ENCODE data around the gene PXDN.

PXDN gene

DNA sequence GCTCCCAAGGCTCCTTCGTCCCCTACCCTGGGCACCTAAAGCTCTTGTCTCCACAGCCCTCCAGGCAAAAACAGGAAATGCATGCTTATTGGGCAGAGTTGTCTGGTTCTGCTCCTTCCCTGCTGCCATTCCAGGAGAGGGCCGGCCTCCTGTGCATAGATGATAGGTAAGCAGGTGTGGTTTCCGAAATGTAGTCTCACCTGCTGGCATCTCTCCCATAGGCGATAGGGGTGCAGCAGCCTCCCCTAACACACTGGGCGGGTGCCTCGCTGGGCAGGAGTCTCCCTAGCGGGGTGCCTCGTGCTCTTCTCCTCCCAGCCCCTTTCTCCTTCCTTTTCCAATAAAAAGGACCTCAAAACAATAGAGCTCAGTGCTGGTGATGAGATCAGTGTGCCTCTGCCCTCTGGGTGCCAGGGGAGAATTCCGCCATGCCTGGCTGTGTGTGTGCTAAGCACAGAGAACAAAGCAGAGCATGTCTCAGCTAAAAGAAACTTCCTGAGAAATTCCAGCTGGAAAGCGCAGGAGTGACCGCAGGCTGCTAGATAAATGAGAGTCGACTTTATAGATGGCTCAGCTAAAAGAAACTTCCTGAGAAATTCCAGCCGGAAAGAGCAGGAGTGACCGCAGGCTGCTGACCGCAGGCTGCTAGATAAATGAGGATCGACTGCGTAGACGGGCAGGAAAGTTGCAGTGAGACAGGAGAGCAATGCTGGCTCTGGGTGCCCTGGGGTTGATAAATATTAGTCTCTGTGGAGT lies 11.3 kb upstream of the PXDN start:
- no peak for DNase-seq

DNA sequence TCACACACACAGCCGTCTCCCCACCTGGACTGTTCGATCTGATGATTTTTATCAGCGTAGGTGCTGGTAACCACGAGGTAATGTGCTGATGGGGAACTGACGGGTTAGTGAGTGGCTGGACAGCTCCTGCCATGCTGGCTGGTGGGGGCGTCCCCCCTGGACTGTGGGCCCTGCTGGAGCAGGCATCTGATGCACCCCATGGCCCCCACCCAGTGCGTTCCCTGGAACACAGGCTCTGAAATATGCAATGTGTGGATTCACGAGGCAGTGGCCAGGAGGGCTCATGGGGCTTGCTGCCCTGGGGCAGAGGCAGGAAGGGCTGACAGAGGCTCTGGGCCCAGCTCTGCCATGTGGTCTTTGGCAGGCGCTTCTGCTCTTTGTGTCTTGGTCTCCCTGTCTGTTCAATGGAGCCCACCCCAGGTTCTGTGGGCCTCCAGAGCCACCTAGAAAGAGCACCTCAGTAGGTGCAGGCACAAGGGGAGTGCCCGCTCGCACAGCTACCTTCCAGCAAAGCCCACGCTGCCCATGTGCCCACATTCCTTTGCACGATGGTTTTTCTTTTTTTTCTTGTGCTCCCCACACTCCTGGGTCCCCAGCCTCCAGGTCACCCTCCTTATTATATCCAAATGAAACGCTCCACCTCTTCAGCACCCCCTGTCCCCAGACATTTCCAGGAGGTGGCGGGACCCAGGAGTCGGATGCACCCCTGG lies 10.3 kb upstream of the PXDN start:
- no peak for DNase-seq

DNA sequence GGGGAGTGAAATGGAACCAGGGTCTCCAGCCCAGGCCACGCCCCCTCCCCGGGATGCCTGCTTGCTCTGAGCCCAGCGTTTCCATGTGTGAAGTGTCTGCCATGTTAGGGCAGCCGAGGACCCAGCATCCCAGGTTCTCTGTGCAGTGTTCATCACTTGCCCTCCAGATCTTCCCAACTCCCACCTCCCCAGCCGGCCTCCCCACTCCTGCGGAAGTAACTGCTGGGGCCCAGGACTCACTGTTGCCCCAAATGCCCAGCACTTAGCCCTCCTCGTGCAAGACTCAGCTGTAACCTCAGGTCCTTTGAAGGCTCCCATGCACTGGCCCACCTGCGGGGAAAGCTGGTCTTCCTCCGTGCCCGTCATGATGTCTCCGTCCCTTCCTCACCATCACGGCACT lies 9.7 kb upstream of the PXDN start:
- DNase-seq = no peak

DNA sequence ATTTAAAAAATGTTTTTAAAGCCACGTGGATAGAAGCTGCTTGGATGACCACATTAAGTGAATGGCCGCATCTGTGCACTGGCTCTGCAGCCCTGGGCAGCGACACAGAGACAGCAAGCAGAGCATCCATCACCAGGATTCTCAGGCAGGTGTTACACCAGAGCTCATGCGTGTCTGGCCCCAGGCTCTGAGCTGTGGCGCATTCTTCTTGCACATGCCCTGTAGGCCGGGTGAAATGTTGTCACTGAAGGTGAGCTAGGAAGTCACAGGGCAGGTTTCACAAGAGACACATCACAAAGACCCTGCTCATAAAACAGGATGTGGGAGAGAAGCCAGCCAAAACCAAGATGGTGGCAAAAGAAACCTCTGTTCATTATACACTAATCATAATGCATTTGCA lies 8.4 kb upstream of the PXDN start:
- no peak for DNase-seq

DNA sequence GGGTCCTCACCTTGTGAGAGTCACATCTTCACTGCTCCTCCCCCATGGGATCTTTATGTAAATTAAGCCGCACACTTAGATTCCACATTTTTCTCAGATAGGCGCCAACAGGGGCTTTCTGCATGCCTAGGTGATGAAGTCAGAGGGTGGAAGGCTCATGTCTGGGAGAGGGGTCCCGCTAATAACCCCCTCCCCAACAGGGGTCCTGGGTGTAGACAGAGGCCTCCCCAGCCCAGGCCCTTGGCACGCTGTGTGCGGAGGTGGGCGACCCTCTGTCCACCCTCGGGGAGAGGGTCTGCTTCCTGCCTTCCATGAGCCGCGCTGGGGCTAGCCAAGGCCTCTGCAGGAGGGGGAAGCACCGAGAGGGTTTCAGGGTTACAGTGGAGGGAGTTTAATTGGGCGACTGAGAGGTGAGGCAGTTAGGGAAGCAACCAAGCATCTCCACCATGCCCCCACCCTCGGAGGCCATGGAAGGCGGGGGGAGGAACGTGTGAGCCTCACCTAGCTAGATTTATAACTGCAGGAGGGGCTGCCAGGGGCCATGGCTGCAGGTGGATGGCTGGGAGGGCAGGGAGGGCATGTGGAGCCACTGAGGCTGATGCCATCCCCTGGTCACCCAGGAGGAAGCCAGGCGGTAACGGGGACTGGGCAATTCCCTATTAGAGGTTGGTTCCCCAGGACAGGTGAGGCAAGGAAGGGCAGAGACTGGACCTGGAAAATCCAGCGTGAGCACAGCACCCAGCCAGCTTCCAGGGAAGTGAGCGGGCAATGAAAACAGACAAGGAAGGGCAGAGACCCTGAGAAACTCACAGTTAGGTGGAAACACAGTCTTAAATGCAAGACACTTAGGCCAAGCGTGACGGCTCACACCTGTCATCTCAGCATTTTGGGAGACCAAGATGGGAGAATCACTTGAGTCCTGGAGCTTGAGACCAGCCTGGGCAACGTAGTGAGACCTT lies 7.7 kb upstream of the PXDN start:
- DNase-seq = no peak

DNA sequence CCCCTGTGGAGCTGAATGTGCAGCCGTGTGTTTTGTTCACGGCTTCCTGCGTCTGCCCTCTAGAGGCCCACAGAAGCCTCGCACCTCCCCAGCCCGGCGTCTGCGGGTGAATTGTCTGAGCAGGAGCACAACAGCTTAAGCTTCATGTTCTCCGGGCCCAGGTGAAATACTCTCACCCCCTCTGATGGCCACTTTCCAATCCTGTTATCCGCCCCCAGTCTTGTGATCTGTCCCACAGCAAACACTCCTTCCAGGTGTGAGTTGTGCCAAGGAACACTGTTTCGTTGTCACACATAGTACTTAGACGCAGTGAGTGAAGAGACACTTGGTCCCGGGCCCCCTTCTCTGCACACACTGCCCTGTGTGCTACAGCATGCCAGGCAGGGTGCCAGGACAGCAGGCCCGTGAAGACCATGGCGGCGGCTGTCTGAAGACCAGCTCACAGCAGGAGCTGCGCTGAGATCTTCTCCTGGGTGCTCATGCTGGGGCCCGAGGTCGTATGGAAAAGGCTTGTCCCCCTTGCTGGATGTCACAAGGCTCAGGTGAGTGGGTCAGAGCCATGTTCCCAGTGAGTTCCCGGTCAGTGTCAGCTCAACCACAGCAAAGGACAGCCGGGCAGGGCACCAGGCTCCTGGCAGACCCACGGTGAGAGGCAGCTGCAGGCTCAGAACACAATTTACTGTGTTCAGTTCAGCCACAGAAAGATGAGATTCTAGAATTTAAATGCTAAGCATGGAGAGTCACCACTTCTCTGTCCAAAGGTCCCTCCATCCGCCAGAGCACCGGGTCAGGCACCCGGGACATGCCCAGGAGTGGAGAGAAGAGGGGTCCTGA lies 6.8 kb upstream of the PXDN start:
- peak in 45 of 56 donors; percentile 5 to 78 (median 39) for DNase-seq

DNA sequence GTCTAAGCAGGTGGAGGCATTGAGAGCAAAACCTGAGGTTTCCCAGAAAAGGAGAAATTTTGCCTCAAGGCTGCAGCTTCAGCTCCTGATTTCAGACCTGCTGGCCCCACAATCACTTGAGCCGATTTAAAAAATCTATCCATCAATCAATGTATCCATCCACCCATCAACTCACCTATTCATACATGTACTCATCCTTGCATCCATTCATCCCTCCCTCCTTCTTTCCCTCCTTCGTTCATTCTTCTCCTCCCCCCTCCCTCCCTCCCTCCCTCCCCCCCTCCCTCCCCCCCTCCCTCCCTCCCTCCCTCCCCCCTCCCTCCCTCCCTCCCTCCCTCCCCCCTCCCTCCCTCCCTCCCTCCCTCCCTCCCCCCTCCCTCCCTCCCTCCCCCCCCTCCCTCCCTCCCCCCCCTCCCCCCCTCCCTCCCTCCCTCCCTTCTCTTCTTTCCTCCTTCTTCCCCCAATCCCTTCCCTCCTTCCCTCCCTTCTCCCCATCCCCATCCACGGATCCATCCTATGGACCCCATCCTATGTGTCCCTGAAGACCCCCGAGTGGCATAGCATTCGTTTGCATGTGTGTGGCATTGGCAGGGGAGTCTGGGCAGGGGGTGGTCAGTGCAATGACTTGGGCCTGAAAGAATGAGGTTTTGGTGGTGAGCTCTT lies 6.1 kb upstream of the PXDN start:
- DNase-seq = no peak

DNA sequence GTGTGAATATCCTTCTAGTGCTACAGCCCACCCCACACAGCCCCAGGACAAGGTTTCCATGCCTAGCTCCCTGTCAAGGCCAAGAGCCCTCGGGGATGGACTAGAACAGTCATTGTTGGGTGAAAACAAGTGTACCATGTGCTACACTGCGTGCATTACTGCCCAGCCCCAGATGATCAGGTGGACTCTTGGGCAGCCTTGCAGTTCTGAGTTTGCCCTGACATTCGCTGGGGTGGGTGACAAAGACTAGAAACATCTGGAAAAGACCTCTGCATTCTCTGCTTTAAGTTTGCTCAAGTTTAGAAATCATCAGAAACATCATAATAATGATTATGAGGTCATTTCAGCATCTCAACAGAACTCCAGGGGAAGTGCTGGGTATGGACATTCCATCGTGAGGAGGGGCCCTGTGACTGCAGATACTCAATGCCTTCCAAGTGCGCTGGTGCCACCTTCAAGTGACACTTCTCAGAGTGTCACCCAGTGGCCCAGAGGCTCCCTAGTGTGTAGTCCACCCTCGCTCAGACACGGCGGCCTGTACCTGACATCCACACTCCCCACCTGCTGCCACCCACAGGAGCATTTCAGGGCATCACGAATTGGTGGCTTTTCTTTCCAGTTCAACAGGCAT lies 5.3 kb upstream of the PXDN start:
- DNase-seq = no peak

DNA sequence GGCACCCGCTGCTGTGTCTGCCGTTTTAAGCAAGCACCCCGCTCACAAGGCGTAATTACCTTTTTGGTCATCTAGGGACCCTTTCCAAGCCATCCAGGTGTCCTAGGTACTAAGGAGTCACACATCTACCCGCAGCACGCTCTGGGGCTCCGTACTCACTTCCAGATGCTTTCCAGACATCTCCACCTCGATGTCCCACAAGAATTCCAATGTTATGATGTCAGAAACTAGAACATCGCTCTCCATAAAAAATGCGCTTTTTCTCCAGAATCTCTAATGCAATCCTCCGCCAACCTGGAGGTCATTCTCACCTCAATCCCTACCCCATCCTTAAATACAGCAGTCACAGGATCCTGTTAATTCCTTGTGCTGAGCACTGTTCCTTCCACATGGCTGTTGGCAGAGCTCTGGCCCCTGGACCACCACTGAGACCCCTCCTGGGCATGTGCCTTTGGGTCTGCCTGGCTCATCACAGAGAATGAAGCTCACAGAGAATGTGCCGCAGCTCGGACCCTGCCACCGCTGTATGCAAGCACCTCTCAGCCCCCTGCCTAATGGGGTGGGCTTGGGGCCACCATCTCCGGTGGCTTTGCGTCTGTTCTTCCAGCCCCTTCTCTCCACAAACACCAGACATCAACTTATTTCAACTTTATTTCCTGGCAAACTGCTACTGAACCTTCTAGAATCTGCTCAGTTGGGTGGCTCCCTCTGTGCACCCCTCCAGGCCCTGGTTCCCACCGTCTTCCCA lies 4.6 kb upstream of the PXDN start:
- DNase-seq = no peak

DNA sequence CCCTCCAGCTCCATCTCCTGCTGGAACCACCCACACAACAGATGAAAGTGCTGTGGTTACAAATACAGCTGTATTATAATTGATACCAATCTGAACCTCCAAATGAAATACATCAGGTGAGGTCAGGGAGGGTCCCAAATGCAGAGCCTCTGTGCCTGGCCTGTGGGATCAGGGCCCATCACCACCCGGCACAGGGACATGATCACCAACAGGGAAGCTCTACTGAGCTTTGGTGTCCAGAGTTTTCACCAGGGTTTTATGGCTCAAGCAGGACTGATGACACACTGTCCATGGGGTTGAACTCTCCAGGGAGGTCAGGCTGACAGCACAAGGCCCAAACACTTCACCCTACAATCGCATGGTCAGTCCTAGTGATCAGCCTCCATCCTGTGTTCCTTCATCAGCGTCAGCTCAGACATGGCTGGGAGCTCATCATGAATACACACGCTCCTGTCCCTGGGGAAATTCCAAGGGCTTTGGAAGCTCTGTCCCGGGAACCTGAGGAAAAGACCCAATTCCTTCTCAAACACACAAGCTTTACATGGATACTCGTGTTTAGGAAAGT lies 3.9 kb upstream of the PXDN start:
- DNase-seq = no peak

DNA sequence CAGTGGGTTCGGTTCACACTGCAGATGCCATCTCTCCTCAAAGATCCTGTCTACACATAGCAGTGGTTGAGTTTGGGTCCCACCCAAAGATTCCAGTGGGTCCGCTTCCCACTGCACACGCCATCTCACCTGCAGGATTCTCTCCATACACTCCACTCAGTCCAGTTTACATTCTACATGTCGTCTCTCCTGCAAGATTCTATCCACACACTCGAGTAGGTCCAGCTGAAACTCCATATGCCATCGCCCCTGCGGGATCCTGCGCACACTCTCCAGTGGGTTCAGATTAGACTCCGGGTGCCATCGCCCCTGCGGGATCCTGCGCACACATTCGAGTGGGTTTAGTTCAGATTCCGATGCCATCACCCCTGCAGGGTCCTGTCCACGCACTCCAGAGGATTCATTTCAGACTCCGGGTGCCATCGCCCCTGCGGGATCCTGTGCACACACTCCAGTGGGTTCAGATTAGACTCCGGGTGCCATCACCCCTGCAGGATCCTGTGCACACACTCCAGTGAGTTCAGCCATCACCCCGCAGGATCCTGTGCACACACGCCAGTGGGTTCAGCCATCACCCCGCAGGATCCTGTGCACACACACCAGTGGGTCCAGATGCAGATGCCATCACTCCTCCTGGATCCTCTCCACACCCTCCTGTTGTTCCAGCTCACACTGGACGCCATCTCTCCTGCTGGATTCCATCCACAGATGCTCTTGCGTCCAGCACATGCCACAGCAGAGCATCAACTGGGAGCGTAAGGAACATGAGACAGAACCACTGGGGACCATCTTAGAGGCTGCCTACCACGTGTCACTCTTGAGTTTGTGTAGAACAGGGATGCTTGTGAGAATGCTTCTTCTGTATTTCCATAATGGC lies 3.0 kb upstream of the PXDN start:
- no peak for DNase-seq

DNA sequence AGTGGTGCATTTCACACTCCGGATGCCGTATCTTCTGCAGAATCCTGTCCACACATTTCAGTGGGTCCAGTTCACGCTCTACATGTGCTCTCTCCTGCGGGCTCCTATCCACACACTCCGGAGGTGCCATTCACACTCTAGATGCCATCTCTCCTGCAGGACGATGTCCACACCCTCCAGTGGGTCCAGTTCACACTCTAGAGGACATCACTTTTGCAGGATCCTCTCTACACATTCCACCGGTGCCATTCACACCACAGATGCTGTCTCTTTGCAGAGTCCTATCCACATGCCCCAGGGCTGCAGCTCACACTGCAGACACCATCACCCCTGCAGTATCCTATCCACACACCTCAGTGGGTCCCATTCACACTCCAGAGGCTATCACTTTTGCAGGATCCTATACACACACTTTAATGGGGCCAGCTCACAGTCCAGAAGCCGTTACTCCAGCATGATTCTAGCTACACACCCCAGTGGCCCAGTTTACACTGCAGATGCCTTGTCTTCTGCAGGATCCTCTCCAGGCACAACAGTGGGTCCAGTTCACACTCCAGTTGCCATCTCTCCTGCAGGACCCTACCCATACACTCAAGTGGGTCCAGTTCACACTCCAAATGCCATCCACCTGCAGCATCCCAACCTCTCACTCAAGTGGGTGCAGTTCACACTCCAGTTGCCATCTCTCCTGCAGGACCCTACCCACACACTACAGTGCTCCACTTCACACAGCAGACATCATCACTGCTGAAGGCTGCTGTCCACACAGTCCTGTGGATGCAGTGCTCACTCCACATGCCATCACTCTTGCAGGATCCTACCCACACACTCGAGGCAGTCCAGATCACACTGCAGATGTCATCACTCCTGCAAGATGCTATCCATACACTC lies 2.1 kb upstream of the PXDN start:
- no peak for DNase-seq

DNA sequence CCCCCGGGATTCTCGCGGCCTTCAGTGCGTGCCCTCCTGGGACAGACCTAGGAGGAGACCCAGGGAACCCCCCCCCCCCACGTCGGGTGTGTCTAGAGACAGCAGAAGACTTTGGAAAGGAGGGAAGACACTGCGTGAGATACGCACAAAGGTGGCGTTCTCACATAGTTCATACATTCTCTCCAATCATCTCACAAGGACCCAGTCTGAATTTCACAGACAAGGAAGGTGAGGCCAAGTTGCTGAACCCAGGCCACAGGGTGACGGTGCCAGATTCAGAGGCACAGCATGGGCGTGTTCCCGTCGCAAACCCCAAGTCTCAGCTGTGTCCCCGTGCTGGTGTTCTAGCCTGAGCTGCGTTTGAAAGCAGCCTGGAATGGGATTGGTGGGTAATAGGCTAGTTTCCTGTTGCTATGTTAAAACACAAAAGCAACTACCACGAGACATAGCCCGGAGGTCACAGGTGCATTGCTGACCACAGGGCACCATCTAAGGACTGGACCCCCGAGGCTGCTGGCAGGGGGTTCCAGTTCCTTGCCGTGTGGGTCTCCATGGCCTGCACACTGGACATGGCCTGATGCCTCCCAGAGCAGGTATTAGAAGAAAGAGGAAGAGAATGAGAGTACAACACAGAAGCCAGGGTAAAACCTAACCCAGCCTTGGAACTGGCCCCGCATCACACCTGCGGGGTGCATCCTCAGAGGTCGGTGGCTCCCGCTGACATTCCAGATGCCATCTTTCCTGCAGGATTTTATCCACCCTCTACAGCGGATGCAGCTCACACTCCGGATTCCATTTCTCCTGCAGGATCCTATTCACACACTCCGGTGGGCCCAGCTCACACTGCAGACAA lies 1.1 kb upstream of the PXDN start:
- DNase-seq = peak in 1 of 56 donors; percentile 22

DNA sequence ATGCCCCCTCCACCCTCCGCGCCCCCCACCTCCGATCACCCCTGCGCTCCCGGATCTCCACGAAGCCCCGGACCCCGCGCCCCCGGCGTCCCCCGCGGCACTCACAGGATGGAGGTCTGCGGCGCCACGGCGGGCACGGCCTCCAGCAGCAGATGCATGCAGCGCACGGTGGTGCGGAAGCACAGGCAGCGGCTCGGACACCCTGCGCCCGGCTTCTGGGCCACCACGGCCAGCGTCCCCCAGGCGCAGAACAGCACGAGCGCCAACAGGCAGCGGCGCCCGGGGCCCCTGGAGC lies 217 bp downstream of the PXDN start:
- DNase-seq = no peak

DNA sequence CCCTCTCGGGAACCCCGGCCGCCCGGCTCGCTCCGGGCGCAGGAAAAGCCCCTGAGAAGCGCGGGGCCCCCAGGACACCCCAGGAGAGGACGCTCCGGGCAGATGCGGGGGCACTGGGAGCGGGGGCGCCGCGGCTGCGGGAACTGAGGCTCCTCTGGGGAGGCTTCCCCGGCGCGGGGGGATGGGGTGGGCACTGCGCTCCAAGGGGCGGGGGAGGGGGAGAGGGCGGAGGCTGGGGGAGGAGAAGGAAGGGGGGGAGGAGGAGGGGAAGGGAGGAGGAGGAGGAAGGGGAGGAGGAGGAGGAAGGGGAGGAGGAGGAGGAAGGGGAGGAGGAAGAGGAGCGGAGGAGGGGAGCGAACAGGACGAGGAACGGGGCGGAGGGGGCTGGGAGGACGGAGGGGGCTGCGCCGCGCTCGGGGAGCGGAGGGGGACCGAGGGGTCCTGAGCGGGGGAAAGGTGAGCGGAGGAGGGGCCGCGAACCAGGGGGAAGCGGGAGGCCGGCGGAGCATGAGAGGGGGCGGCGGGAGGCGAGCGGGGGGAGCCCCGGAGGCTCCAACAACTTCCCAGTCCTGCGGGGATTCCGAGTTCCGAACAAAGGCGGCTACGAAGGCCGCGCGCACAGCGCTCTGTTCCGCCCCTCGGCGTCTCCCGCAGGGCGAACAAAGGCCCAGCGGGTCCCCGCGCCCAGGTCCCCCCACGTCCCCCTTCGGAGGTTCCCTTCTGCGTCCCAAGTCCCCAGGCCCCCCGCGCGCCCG lies 742 bp downstream of the PXDN start:
- DNase-seq = peak in 3 of 56 donors; percentile 31 to 42 (median 36)
